ENCODE results near the gene ACVR1.

ACVR1 gene

DNA sequence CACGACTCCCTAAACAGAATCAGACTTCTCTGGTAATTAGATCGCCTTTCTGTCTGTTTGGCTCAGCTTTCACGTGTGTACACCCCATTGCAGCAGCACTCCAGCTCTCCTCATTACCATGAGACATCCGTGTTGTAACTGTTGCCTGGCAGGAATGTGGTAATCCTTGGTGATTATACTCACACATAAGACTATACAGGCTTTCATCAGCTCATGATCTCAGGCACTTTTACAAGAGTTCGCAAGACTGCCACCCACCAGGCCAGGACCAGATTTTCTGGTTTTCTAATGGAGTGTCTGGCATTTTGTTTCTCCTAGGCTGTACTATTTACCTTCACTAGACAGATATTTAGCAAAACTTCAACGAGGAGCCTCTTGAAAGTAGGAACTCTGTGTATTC is 50.2 kb downstream of the ACVR1 start:
- H3K36me3 ChIP-seq (replicated peaks), result no peaks in the 10 kb centered on the region
- no peak overlapping the region for H3K27ac ChIP-seq
- no peak for DNase-seq
- in situ Hi-C loops (cut with HindIII; ENCODE audit: low pct_ligation_motif_present, low sequenced_read_pairs), result no loop called here
- H3K4me3 ChIP-seq (ENCODE audit: low read depth, low read length), result no peak overlapping the region
- TF ChIP-seq, protein P1, sequence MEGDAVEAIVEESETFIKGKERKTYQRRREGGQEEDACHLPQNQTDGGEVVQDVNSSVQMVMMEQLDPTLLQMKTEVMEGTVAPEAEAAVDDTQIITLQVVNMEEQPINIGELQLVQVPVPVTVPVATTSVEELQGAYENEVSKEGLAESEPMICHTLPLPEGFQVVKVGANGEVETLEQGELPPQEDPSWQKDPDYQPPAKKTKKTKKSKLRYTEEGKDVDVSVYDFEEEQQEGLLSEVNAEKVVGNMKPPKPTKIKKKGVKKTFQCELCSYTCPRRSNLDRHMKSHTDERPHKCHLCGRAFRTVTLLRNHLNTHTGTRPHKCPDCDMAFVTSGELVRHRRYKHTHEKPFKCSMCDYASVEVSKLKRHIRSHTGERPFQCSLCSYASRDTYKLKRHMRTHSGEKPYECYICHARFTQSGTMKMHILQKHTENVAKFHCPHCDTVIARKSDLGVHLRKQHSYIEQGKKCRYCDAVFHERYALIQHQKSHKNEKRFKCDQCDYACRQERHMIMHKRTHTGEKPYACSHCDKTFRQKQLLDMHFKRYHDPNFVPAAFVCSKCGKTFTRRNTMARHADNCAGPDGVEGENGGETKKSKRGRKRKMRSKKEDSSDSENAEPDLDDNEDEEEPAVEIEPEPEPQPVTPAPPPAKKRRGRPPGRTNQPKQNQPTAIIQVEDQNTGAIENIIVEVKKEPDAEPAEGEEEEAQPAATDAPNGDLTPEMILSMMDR (IDR thresholded peaks at IDR 0.05; ENCODE audit: low read depth, low read length, missing control alignments), result no peak
- no peaks in the 10 kb centered on the region for H3K27me3 ChIP-seq (replicated peaks)

DNA sequence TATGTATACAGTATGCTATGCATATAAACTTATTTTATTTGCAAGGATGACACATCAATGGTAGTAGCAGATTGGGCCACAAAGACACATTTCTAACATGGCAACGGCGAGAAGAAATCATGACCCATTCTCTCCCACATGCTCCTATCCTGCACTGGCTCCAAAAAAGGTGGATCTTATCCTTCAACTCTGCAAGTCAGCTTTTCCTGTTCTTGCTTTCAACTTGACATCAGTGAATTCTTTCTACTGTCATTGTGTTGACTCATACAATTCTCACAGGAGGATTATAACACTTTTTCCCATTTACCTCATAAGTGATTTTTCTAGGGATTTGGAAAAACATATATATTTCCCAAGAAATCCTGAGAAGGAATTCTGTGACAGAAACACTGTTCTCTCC is 53.1 kb downstream of the ACVR1 start:
- H3K4me3 ChIP-seq (ENCODE audit: low read depth, low read length), result no peak overlapping the region
- H3K27me3 ChIP-seq (replicated peaks), result no peaks in the 10 kb centered on the region
- in situ Hi-C loops (cut with HindIII; ENCODE audit: low pct_ligation_motif_present, low sequenced_read_pairs), result no loop called here
- TF ChIP-seq, protein P1 (IDR thresholded peaks at IDR 0.05; ENCODE audit: low read depth, low read length, missing control alignments), result no peak
- DNase-seq, result no peak
- H3K36me3 ChIP-seq (replicated peaks), result no peaks in the 10 kb centered on the region
- H3K27ac ChIP-seq, result peak overlapping the region; percentile 2

DNA sequence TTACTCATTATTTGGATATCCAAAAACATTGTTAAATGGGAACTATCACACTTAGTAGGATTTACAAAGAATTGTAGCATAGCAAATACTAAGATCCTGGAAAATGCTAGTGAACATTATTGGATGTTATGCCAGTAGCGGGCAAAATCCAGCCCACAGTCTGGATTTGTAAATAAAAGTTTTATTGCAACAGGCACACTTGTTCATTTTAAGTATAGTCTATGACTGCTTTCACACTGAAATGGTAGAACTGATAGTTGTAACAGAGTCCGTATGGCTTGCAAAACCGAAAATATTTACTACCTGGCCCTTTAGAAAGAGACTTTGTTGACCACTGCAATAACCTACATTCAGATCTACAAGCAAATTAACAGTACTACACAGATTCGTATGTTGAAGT is 53.6 kb downstream of the ACVR1 start:
- no peak for DNase-seq
- in situ Hi-C loops (cut with HindIII; ENCODE audit: low pct_ligation_motif_present, low sequenced_read_pairs), result no loop called here
- no peaks in the 10 kb centered on the region for H3K36me3 ChIP-seq (replicated peaks)
- H3K27me3 ChIP-seq (replicated peaks), result no peaks in the 10 kb centered on the region
- no peak overlapping the region for H3K4me3 ChIP-seq (ENCODE audit: low read depth, low read length)
- TF ChIP-seq, protein P1 (IDR thresholded peaks at IDR 0.05; ENCODE audit: low read depth, low read length, missing control alignments), result no peak
- no peak overlapping the region for H3K27ac ChIP-seq

DNA sequence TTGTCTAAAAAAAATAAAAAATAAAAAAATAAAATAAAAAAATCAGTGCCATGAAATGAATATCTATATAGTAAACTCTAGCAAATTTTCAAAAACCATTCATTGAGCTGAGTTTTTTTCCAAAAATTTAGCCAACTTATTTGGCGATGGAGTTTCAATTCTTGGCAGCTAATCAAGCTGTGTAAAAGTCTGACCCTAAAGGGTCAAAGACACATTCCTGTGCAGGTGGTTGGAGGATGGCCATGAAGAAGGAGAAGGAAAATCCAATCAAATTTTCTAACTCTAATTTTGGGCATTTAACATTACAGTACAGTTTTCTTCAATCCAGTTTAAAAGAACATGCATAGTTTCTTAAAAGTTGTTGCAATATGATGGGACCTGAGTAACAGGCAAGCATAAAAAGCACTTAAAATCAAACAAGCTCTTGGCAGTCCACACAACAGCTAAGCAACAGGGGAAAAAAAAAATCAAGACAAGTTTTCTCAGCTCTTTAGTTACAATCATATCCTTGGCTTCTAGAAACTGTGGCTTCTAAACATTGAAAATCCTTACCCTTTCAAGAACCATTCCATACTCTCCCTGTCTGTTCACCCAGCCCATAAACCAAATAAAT is 54.5 kb downstream of the ACVR1 start:
- Histone ChIP-seq H3K27me3 (replicated peaks) (no peaks in the 10 kb centered on the region), H3K4me3 (ENCODE audit: low read depth, low read length) (no peak overlapping the region), H3K36me3 (replicated peaks) (peaks cover 5% of the 10 kb centered on the region), H3K27ac (no peak overlapping the region)
- DNase-seq, result no peak
- in situ Hi-C loops (cut with HindIII; ENCODE audit: low pct_ligation_motif_present, low sequenced_read_pairs), result no loop called here
- TF ChIP-seq, protein P1 (IDR thresholded peaks at IDR 0.05; ENCODE audit: low read depth, low read length, missing control alignments), result no peak

DNA sequence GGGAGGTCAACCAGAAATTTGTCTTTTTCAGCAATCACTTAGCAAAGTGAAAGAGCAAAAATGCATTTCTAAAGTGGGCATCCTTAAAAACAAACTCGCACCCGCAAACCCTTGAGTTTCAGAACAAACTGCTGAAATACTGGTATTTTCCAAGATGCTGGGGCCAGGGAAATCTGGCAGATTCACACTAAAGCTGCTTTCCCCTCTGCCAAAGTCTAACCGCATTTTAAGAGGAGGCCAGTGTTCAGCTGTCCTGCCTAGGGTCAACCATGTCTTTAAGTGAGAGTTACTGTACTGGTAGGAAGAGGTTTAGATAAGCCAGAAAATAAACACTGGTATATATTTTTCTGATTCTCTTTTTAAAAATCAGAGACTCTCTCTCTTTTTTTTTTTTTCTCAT is 55.9 kb downstream of the ACVR1 start:
- Histone ChIP-seq H3K36me3 (replicated peaks) (peaks cover 5% of the 10 kb centered on the region), H3K4me3 (ENCODE audit: low read depth, low read length) (no peak overlapping the region), H3K27me3 (replicated peaks) (no peaks in the 10 kb centered on the region), H3K27ac (no peak overlapping the region)
- in situ Hi-C loops (cut with HindIII; ENCODE audit: low pct_ligation_motif_present, low sequenced_read_pairs), result no loop called here
- TF ChIP-seq, protein P1 (IDR thresholded peaks at IDR 0.05; ENCODE audit: low read depth, low read length, missing control alignments), result no peak
- no peak for DNase-seq

DNA sequence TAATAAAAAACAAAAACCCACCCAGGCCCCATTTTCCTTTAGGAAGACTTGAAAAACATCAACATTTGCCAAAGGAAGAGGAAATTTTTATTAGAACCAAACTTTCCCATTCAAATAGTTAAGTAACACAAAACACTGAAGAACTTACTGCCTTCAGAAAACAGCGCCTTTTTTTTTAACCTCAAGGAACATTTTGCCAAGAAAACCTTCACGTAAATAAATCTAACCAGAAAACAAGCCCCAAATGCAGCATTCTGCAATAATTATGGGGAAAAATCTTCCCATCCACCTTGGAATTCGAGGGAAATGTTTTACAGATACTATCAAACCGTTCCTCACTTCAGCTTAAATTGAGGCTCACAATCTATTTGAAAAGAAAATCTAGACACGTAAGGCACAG is 56.4 kb downstream of the ACVR1 start:
- in situ Hi-C loops (cut with HindIII; ENCODE audit: low pct_ligation_motif_present, low sequenced_read_pairs), result no loop called here
- TF ChIP-seq, protein P1 (IDR thresholded peaks at IDR 0.05; ENCODE audit: low read depth, low read length, missing control alignments), result no peak
- H3K4me3 ChIP-seq (ENCODE audit: low read depth, low read length), result no peak overlapping the region
- no peak overlapping the region for H3K27ac ChIP-seq
- no peak for DNase-seq
- peaks cover 5% of the 10 kb centered on the region for H3K36me3 ChIP-seq (replicated peaks)
- no peaks in the 10 kb centered on the region for H3K27me3 ChIP-seq (replicated peaks)
